ENCODE results near the gene ZNF777.

ZNF777 gene

DNA sequence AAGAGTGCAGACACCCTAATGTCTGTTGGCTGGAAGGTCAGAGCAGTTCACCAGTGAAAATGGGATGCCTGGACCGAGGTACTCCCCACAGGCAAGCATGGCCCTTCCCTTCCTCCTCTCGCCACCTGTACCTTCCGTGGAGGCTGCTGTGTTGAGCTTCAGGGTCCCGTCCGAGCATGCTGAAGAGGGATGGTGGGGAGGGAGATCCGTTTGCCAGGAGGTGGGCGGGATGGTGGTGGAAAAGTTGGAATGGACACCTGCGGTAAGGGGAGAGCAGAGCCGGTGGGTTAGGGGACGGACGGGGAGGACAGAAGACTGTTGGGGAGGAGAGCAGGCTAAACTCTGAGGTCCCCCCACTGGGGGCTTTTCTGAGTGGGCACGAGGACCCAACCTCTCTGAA lies 15.9 kb upstream of the ZNF777 start:
- no peak for DNase-seq (ENCODE audit: low spot score)

DNA sequence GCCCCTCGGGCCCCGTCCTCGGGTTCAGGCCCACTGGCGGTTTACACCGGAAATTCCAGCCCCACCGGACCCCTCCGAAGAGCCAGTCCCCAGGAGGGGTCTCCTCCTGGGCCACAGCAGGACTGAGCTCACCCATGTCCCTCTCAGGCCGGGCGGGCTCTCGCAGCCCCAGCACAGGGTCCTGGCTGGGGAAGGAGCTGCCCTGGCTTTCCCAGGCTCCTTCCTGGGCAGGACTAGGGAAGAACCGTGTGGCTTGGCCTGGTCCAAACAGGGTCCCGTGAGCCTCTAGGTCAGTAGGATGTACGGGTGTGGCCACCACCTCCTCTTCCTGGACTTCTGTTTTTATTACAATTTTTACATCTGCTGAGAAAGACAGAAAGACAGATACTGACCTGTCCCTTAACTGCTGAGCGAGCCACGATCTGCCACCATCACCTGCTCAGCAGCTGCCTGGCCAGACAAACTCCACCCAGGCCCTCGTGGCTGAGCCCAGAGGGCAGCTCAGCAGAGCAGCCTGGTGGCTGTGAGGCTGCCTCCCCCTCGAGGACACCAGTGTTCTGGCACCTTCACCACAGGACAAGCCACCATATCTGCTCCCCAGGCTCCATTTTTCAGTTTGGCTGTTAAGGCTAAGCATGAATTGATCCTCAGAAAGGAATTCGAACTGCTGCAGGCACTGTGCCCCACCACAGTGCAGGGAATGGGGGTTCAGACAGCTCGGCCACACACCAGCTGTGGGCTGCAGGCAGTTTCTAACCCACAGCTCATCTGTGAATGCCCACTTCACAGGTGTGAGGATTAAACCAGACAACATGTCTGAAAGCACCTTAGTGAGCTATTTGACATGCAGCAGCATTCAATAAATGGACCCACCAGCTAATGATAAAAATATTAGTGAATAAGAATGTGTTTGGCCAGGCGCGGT lies 14.5 kb upstream of the ZNF777 start:
- DNase-seq (ENCODE audit: low spot score): no peak

DNA sequence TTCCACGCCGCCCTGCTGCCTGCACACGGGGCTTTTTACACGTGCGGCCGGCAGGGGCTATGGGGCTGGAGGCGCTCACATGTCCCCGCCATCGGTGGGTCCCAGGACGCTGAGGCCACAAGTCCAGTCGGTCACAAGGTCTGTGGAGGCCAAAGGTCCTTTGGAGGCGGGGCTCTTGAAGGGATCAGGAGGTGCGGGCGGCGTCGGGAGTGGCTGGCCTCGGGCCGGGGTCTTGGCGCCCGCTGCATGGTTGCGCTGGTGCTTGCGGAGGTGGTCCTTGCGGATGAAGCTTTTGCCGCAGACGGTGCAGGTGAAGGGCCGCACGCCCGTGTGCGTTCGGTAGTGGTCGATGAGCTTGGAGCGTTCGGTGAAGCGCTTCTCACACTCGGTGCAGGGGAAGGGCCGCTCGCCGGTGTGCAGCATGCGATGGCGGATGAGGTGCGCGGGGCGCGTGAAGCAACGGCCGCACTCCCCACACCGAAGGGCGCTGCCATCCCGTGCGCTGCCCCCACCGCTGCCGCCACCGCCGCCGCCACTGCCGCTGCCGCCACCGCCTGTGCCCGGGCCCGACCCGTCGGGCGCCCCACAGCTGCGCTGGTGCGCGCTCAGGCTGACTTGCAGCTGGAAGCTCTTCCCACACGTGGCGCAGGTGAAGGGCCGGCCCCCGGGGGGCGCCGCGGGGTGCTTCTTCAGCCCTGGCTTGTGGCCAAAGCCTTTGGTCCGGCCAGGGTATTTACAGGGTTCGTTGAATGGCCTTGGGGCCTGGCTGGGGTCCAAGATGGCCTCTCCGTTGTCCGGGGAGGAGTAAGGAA lies 13.7 kb upstream of the ZNF777 start:
- DNase-seq (ENCODE audit: low spot score): no peak

DNA sequence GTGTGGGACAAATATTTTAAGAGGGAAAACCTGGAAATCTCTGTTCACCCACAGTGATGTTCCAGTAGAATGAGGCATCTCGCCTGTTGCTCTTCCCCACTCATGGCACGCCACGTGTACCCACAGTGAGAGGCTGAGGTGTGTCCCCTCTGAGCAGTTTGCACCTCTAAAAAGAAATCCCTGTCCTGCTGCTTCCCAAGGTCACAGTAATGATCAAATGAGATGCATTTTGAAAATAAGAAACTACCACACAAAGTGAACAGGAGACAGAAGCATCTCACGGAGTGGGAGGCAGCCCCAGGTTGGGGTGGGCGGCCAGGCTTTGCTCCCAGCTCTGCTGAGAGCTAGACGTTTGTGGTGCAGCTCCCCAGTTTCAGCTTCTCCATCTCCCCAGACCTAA lies 12.4 kb upstream of the ZNF777 start:
- DNase-seq (ENCODE audit: low spot score): no peak

DNA sequence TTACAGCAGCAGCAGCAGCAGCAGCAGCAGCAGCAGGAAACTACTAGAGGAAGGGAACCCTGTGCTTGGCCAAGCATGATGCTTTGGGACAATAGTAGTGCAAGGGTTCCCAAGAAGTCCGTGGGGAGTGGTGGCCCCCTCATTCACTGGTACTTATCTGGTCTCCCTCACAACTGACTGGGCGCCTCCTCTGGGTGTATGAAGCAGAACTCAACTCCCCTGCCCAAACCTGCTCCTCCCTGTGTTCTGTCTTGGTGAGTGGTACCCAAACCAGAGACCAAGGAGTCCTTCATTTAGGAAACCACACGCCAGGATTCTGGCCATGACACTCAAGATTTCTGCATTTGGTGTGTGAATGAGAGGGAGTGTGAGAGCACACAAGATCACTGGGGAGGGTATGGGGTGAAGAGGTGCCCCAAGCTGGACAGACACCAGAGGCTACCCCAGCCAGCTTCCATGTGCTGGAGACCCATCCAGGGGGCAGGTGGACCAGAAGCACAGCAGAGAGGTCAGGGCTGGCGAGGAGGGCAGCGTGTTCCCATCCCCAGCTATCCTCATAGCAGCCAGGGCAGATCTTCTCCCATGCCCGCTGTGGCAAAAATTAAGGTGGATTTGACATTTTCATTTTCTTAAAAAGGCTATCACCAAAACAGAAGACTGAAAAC lies 10.6 kb upstream of the ZNF777 start:
- DNase-seq (ENCODE audit: low spot score): no peak

DNA sequence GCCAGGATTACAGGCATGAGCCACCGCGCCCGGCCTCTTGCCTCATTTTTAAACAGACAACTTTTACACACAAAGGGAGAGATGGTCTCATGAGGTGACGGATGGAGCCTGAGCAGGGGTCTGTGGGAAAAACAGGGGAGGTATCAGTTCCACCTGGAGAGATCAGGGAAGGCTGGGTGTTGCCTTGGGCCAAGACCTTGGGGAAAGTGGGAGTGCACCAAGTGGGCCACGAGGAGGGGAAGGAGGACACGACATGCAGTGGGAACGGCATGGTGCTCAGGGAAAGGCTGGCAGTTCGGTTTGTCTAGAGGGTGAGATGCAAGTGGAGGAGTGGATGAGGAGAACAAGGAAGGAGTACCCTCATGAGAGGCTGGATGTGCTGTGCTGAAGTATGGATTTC lies 8.9 kb upstream of the ZNF777 start:
- DNase-seq (ENCODE audit: low spot score): no peak

DNA sequence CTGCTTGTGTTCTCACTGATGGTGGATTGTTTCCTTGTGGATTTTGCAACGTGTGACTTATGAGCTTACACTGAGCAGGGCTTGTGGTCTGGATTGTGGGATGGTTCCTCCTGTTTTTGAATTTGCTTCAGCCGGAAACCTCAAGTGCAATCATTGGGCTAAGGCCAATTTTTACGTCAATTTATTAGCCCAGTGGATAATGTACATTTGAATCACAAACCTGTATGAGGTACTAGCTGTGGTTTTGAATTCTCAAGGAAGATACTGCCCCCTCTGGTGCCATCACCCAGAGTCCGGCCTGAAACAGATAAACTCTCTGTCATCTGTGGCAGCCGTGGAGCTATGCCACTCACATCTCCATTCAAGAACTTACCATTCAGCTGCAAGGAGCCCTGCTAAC lies 7.3 kb upstream of the ZNF777 start:
- DNase-seq (ENCODE audit: low spot score): no peak

DNA sequence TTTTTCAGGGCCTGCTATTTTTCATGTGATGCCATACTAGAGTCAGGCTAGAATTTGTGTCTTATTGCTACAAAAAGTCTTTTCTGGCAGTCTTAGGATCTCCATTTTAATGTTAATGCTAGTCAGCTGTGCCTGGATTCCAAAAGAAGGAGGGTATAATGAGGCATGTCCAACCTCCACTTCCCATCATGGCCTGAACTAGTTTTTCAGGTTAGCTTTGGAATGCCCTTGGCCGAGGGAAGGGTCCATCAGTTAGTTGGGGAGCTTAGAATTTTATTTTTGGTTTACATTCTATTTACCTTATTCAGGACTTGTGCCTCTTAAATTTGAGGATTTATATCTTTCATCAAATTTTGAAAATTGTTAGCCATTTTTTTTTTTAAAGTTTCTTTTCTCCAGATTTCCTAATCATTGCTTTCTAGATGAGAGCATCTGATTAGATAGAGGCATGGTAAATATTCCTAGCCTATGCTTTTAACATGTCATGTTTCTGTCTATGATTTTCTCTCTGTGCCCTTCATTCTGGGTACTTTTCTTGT lies 6.5 kb upstream of the ZNF777 start:
- DNase-seq (ENCODE audit: low spot score): no peak

DNA sequence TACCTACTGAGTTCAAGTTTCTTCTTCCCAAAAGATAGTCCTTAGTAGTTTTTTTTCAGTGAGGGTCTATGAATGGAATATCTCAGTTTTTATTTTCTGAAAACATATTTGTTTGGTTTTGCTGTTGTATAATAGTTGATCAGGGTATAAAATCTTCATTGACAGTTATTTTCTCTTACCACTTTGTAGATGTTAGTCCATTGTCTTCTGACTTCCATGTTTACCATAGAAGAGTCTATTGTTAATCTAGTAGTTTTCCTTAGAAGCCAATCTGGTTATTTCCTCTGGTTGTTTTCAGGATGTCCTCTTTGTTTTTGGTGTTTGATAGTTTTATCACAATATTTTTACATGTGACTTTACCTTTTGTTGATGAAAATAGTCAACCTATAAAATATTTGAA lies 5.5 kb upstream of the ZNF777 start:
- no peak for DNase-seq (ENCODE audit: low spot score)

DNA sequence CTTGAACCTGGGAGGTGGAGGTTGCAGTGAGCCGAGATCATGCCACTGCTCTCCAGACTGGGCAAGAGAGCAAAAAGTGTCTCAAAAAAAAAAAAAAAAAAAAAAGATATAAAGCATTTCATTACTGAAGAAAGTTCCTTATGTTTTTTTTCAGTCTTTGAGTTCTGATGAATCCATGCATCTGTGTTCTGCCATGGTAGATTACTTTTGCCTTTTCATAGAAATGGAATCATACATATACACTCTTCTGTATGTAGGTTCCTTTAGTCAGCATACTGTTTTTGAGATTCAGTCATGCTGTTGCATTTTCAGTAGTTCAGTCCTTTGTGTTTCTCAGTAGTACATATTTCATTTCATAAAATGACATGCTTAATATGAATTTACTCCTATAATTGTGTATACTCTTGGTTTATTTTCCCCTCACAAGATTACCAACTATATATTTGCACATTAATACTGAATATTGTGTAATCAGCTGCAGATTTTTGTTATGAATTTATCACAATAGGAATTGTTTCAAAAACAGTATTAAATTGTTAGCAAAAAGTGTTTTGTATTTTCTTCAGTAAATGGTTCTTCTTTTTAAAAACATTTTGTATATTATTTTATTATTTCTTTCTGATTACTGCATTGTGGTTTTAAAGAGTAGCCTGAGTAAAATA lies 2.8 kb upstream of the ZNF777 start:
- DNase-seq (ENCODE audit: low spot score): no peak

DNA sequence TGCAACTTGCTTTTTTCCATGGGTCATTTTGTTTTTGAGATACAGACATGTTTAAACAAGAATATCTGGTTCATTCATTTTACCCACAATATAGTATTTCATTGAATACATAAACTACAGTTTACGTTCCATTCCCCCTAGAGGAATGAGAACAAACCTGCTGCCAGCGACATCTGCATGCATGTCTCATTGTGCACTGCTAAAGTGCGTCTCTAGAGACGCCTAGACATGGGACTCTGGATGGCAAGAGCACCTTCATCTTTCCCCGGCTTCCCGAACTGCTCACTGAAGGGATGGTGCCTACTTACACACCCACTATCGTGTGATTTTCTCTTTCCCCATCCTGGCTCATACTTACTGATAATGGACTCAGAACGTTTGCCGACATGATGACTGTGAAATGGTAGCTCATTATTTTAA lies 1.2 kb upstream of the ZNF777 start:
- DNase-seq (ENCODE audit: low spot score): no peak

DNA sequence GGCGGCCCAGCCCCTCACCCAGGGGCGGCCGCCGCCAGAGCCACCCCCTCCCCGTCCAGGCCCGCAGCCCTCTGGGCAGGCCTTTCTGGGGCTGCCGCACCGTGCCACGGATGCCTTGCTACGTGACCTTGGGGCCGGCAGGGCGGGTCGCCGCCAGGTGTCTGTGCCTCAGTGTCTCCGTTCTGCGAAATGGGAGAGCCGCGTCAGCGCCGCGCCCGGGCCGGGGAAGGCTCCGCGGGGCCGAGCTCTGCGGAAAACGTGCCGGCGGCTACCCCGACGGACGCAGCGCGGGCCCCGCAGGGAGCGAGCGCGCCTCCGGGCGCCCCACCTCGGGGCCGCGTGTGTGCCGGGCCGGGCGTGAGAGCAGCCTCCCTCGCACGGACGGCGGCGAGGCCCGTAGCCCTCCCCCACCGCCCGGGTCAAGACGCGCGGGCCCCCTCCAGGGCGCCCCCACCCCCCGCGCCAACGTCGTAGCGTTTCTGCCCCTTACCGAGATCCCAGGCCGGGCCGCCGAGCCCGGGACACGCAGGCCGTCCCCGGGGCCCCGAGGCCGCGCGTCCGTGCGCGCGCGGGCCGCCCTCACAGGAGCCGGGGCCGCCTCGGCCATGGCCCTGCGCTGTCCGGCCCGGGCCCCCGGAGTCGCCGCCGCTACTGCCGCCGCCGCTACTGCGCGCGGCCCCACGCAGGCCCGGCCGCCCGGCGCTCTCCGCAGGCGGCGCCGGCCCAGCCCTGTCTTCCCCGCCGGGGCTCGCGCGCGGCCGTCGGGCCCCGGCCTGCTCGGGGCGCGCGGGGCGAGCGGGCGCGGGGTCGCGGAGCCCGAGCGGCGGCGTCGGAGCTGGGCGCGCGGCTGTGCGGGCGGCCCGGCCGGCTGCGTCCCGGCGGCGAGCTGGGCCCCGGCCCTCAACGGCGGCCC lies 1.1 kb downstream of the ZNF777 start:
- no peak for DNase-seq (ENCODE audit: low spot score)

DNA sequence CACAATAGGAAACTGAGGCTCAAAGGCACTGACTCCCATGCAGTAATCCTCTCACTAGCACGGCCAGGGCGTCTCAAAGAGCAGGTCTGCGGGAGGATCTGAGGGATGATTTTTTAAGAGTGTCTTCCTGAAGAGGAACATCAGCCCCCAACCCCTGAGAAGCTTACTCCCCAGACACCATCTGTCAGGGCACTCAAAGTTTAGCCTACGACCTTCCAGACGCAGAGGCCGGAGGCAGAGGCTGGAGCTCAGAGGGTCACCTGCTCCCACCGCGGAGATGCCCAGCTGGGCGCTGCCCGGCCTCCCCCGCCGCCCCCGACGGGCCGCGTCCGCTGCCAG lies 1.7 kb downstream of the ZNF777 start:
- no peak for DNase-seq (ENCODE audit: low spot score)

DNA sequence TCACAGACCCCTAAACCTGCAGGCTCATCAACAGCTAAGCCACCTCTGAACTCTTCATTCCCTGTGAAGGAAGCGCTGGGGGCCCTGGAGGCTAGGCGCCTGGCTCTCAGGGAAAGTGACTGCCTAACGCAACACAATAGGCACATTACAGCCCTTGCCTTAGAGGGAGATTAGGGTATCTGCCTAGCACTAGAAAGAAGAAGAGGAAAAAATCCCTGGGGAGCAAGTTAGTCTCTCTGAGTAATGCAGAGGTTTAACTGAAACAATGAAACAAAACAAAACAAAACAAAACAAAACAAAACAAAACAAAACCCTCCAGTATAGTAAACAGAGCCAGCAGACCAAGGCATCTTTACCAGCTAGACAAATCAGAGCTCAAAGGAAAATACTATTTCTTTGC lies 2.6 kb downstream of the ZNF777 start:
- no peak for DNase-seq (ENCODE audit: low spot score)

DNA sequence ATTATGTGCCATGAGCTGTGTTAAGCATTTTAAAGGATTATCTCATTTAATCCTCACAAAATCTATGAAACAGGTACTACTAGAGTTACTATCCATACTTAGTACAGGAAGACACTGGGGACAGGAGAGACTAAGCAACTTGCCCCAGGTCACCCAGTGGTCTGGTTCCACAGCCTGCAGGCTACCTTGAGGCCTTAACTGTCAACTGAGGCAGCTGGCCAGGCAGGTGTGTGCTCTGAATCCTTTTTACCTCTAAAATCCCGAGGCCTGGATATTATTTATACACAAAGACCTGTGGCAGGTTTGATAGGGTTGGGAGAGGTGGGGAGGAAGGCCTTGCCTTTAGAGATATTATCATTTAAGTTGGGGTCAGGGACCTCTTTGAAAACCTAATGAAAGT lies 3.1 kb downstream of the ZNF777 start:
- DNase-seq (ENCODE audit: low spot score): no peak

DNA sequence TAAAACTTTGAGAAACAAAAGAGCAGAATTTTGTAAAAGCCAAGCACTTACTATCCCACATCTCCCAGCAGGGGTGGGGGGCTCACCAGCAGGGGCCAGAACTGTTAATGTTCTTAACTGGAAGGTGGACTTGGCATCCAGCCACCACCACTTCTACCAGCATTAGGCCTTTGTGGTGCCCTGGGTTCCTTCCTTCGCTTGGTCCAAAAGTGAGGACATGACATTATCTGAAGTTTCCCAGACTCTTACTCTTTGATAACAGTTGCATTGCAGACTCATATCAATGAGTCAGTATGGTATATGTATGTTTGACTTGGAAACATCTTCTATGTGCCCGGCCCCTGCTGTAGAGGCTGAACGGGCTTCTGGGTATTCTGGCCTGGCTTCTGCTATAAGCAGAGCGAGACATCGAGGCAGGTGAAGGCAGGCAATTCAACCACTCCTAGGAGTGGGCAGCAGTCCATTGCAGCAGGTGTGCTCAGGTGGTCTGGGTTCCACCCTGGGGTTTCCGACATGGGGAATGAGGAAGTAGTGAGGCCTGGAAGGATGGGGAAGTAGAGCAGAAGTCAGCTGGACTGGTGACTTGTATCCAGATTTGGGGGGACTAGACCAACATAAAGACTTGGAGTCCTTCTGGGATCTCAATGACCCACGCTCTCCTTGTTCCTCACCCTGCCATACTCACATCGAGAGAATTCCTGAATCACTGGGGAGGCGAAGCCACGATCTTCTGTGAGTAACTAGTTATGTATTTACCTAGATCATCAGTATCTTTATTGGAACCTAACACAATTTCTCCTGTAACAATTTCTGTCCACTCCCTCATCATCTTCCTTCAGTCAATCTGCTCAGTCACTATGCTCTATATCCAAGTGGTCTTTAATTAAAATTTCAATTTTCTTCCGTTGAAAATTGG lies 4.1 kb downstream of the ZNF777 start:
- DNase-seq (ENCODE audit: low spot score): no peak

DNA sequence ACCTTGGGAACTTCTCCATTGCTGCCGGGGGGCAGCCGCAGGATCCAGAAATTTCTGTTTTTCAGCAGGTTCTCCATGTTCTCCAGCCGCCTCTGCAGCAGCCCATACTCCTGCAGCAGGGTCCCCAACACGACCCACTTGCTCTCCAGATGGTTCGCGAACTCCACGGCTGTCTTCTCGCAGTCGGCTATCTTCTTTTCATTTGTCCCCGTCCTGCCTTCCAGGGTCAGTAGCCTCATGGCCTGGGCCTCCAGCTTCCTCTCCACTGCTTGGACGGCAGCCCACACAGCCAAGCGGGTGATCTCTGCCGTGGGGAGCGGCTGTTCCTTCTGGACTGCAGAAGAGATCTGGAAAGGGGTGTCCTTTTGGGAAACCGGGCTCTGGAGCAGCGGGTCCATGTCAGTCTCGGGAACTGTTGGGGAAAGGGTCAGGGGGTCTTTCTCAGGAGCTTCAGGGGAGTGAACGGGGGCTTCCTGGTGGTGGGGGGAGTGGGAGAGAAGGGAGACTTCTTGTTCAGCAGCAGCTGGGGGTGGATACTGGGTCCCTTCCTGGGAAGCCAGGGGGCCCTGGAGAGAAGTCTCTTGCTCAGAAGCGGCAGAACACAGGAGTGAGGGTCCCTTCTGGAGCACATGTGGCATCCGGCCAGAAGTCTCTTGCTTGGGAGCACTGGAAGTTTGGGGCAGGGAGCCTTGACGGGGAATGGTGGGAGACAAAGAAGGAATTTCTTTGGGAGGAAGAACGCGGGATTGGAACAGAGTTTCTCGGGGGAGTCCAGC lies 5.5 kb downstream of the ZNF777 start:
- no peak for DNase-seq (ENCODE audit: low spot score)

DNA sequence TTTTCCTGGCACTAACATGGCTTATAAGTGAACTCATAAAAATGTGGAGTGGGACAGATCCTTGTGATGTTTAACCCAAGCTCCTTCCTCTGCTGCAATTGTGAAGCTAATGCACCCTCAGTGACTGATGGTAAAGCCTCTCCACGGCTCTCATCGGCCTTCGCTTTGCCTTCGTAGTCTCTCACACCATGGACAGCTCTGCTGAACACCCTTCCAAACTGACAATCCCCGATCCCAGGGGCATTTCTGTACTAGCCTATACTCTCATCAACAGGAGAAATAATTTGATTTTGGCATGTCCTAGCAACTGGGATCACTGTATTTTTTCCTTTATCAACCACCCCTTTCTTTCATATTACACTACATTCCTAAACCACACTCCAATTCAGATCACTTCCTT lies 6.1 kb downstream of the ZNF777 start:
- DNase-seq (ENCODE audit: low spot score): no peak

DNA sequence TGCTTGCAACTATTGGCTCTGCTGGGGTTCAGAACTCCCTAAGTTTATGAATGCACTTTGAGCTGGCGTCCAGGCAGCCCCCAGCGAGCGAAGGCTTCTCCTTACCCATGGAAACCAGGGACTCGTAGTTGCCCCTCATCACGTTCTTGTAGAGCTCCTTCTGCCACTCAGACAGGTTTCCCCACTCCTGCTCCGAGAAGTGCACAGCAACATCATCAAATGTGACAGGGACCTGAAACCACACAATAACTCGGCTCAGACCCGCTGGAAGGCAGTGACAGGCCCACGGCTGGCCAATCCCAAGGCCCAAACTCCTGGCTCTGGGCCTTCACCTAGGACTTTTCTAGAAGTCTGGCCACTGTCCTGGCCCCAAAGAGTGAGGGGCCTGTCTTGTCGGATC lies 6.9 kb downstream of the ZNF777 start:
- DNase-seq (ENCODE audit: low spot score): no peak

Measured in CD4-positive, alpha-beta T cell treated with Interleukin-6 at 100 ng/mL for 8 hours (primary cell).